GM06990 (cell line): Measurements from ENCODE around the gene PDE12.

ENCODE experiments used
- DNase-seq: peaks from one replicate; pipeline ENCODE4 v3.0.0-alpha.2; 2011; ENCODE audit not compliant: insufficient read length; ENCODE audit errors: extremely low read depth
- H3K27me3 ChIP-seq: replicated peaks from 2 replicates; pipeline ENCODE4 v1.6.0; 2011; ENCODE audit warnings: low read length; ENCODE audit not compliant: control insufficient read depth, insufficient read depth
- H3K36me3 ChIP-seq: 2 replicates; pipeline ENCODE4 v1.5.1; 2011; ENCODE audit warnings: low read length; ENCODE audit not compliant: control insufficient read depth, insufficient read depth
- H3K4me3 ChIP-seq: replicated peaks from 2 replicates; pipeline ENCODE4 v1.5.1; 2011; ENCODE audit warnings: low read depth, mild to moderate bottlenecking, control low read depth, low read length
- CTCF ChIP-seq: IDR thresholded peaks from 2 replicates; pipeline ENCODE4 v1.5.1; 2011; ENCODE audit warnings: low read length, control low read depth, mild to moderate bottlenecking, inconsistent platforms; ENCODE audit not compliant: insufficient read depth, poor library complexity, severe bottlenecking

Gene PDE12

GRCh38 chr3:57557085-57557537 is 1.0 kb downstream of the PDE12 start:
- peak; percentile 61 for DNase-seq
- peak overlapping the region; percentile 82 for H3K4me3 ChIP-seq
- no peaks in the 10 kb centered on the region for H3K27me3 ChIP-seq
- no peaks in the 10 kb centered on the region; the same call in none of the 2 replicates for H3K36me3 ChIP-seq
- TF ChIP-seq CTCF: no peak

- Histone ChIP-seq H3K27me3 (no peaks in the 10 kb centered on the region), H3K36me3 (peaks cover 2% of the 10 kb centered on the region), H3K4me3 (no peak overlapping the region)
- no peak for TF ChIP-seq CTCF
- DNase-seq: no peak
Observed at GRCh38 chr3:57559526-57559925, 3.5 kb downstream of the PDE12 start.

- Histone ChIP-seq H3K4me3 (no peak overlapping the region), H3K27me3 (no peaks in the 10 kb centered on the region), H3K36me3 (peaks cover 6% of the 10 kb centered on the region)
- DNase-seq: no peak
- TF ChIP-seq CTCF: no peak
Observed at GRCh38 chr3:57569859-57570450, 13.9 kb downstream of the PDE12 start.

GRCh38 chr3:57570878-57571277 is 14.8 kb downstream of the PDE12 start:
- Histone ChIP-seq H3K36me3 (peaks cover 6% of the 10 kb centered on the region), H3K27me3 (no peaks in the 10 kb centered on the region), H3K4me3 (no peak overlapping the region)
- no peak for DNase-seq
- no peak for TF ChIP-seq CTCF

GRCh38 chr3:57572096-57572495 is 16.0 kb downstream of the PDE12 start:
- H3K27me3 ChIP-seq: no peaks in the 10 kb centered on the region
- peaks cover 4% of the 10 kb centered on the region for H3K36me3 ChIP-seq
- no peak for TF ChIP-seq CTCF
- DNase-seq: no peak
- H3K4me3 ChIP-seq: no peak overlapping the region
